ENCODE results near the gene TP53TG5. TPM values are rescaled to one million over a fixed set of nuclear protein-coding genes. Genes with fewer than 3 reads are reported as not detected.

Gene TP53TG5
- total RNA-seq, 2 donors from 2014 or later, result 0.51 TPM; not detected in 1

- H3K27ac ChIP-seq, result no peak overlapping the region
- H3K27me3 ChIP-seq (replicated peaks; ENCODE audit: insufficient read depth), result no peaks in the 10 kb centered on the region
- TF ChIP-seq POLR2AphosphoS5 (IDR thresholded peaks at IDR 0.05) (no peak), CTCF (IDR thresholded peaks at IDR 0.05) (no peak), POLR2A (IDR thresholded peaks at IDR 0.05) (no peak)
- H3K9me3 ChIP-seq, result no peaks in the 10 kb centered on the region
- WGBS, result 94% methylated on average over 6 of the region's 6 CpGs
- peaks cover 2% of the 10 kb centered on the region for H3K4me1 ChIP-seq (replicated peaks)
- DNase-seq (ENCODE audit: low spot score), result no peak
- no peak overlapping the region for H3K4me3 ChIP-seq
- intact Hi-C loops (cut with DNase I), result loop anchor here (5.0 kb wide), 1 partner anchor 37 kb away; no protein-coding TSS in a partner anchor
- H3K36me3 ChIP-seq, result no peaks in the 10 kb centered on the region
Observed at GRCh38 chr20:45400346-45401031, 22.4 kb upstream of the TP53TG5 start.

GRCh38 chr20:45399018-45399417, 20.9 kb upstream of the TP53TG5 start:
- Histone ChIP-seq H3K27ac (no peak overlapping the region), H3K9me3 (no peaks in the 10 kb centered on the region), H3K27me3 (replicated peaks; ENCODE audit: insufficient read depth) (no peaks in the 10 kb centered on the region), H3K36me3 (no peaks in the 10 kb centered on the region), H3K4me1 (replicated peaks) (no peaks in the 10 kb centered on the region), H3K4me3 (no peak overlapping the region)
- TF ChIP-seq CTCF (IDR thresholded peaks at IDR 0.05) (no peak), POLR2AphosphoS5 (IDR thresholded peaks at IDR 0.05) (no peak), POLR2A (IDR thresholded peaks at IDR 0.05) (no peak)
- no peak for DNase-seq (ENCODE audit: low spot score)
- 100% methylated on average over 1 of the region's 1 CpG for WGBS
- intact Hi-C loops (cut with DNase I), result no loop called here

GRCh38 chr20:45395114-45395415, 16.9 kb upstream of the TP53TG5 start:
- TF ChIP-seq POLR2AphosphoS5 (IDR thresholded peaks at IDR 0.05) (no peak), CTCF (IDR thresholded peaks at IDR 0.05) (no peak), POLR2A (IDR thresholded peaks at IDR 0.05) (no peak)
- WGBS, result 85% methylated on average over 7 of the region's 7 CpGs
- Histone ChIP-seq H3K9me3 (no peaks in the 10 kb centered on the region), H3K36me3 (no peaks in the 10 kb centered on the region), H3K4me1 (replicated peaks) (no peaks in the 10 kb centered on the region), H3K4me3 (no peak overlapping the region), H3K27ac (no peak overlapping the region), H3K27me3 (replicated peaks; ENCODE audit: insufficient read depth) (no peaks in the 10 kb centered on the region)
- intact Hi-C loops (cut with DNase I), result no loop called here
- DNase-seq (ENCODE audit: low spot score), result no peak

- DNase-seq (ENCODE audit: low spot score), result no peak
- Histone ChIP-seq H3K27me3 (replicated peaks; ENCODE audit: insufficient read depth) (no peaks in the 10 kb centered on the region), H3K4me3 (no peak overlapping the region), H3K4me1 (replicated peaks) (no peaks in the 10 kb centered on the region), H3K27ac (no peak overlapping the region), H3K36me3 (no peaks in the 10 kb centered on the region), H3K9me3 (no peaks in the 10 kb centered on the region)
- 80% methylated on average over 21 of the region's 21 CpGs for WGBS
- TF ChIP-seq CTCF (IDR thresholded peaks at IDR 0.05) (no peak), POLR2AphosphoS5 (IDR thresholded peaks at IDR 0.05) (no peak), POLR2A (IDR thresholded peaks at IDR 0.05) (no peak)
- intact Hi-C loops (cut with DNase I), result no loop called here
Observed at GRCh38 chr20:45394221-45395113, 16.3 kb upstream of the TP53TG5 start.

Data from prostate gland (tissue), 2 donors.